Activated naive CD4-positive, alpha-beta T cell treated with anti-CD3 and anti-CD28 coated beads, Interleukin-2, amount 10 ng/mL, durations not matched to agents 7 days and 5 days (primary cell): ENCODE results near the gene AASS.
"Not testable (repeated sequence)": the region's sequence is repeated elsewhere in the genome, so short reads cannot be mapped to it uniquely, and the experiment has no call there.

Source experiments
- CTCF ChIA-PET: fragments of 350-600 bp; sonication (Branson Sonifier 250); formaldehyde crosslinking; loops from one replicate; lab custom pipeline; 2021; ENCODE audit warnings: antibody characterized with exemption; lab: Charles Lee
- DNase-seq: peaks from one replicate; pipeline ENCODE4 v3.0.0-alpha.2; 2020
- H3K27ac Mint-ChIP-seq: one replicate; pipeline ENCODE4 v1.8.0; 2021; ENCODE audit warnings: mild to moderate bottlenecking, moderate library complexity, mixed read lengths
- H3K27me3 Mint-ChIP-seq: one replicate; pipeline ENCODE4 v1.8.0; 2021; ENCODE audit warnings: mild to moderate bottlenecking, mixed read lengths
- H3K36me3 Mint-ChIP-seq: one replicate; pipeline ENCODE4 v1.8.0; 2021; ENCODE audit warnings: mixed read lengths
- H3K4me1 Mint-ChIP-seq: one replicate; pipeline ENCODE4 v1.8.0; 2021; ENCODE audit warnings: mixed read lengths
- H3K4me3 Mint-ChIP-seq: one replicate; pipeline ENCODE4 v1.8.0; 2021; ENCODE audit warnings: mild to moderate bottlenecking, moderate library complexity, mixed read lengths
- H3K9me3 Mint-ChIP-seq: one replicate; pipeline ENCODE4 v1.8.0; 2021; ENCODE audit warnings: mixed read lengths

AASS gene

GRCh38 chr7:122137251-122138077 lies 6.6 kb downstream of the AASS start:
- Mint-ChIP-seq H3K9me3 (no peaks in the 10 kb centered on the region), H3K4me1 (peaks cover 5% of the 10 kb centered on the region), H3K27ac (no peak overlapping the region), H3K27me3 (no peaks in the 10 kb centered on the region), H3K36me3 (no peaks in the 10 kb centered on the region), H3K4me3 (no peak overlapping the region)
- CTCF ChIA-PET: no interaction called here
- DNase-seq: no peak

DNA sequence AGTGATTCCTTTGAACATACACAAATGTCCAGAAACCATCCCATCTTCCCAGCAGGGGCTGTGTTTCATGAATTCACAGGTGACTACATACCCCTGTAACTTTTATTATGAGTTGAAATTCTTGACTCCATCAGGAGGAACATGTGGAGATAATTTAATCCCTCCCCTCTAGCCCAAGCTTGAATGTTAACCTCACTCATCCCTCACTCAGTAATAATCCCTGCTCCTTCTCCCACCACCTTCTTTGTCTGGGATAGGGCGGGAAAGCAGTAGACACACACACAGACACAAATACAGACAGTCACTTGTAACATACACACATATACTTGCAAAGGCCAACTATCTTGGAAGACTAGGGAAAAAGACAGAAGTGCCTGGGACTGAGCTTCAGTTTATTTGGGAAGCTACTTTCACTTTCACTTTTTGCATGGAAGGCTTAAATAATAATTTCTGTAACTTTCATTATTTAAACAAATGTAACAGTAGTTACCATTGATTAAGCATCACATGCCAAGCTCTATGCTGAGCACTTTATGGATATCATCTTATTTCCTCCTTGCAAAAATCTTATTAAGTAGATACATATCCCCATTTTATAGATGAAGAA lies 7.3 kb downstream of the AASS start:
- H3K36me3 Mint-ChIP-seq: no peaks in the 10 kb centered on the region
- CTCF ChIA-PET: no interaction called here
- H3K27me3 Mint-ChIP-seq: no peaks in the 10 kb centered on the region
- no peak for DNase-seq
- H3K9me3 Mint-ChIP-seq: no peaks in the 10 kb centered on the region
- no peak overlapping the region for H3K4me3 Mint-ChIP-seq
- H3K27ac Mint-ChIP-seq: no peak overlapping the region
- H3K4me1 Mint-ChIP-seq: peaks cover 5% of the 10 kb centered on the region

- H3K27me3 Mint-ChIP-seq: no peaks in the 10 kb centered on the region
- no peaks in the 10 kb centered on the region for H3K36me3 Mint-ChIP-seq
- CTCF ChIA-PET: no interaction called here
- no peak for DNase-seq
- no peaks in the 10 kb centered on the region for H3K9me3 Mint-ChIP-seq
- H3K27ac Mint-ChIP-seq: no peak overlapping the region
- H3K4me3 Mint-ChIP-seq: no peak overlapping the region
- peaks cover 5% of the 10 kb centered on the region for H3K4me1 Mint-ChIP-seq
These were observed 8.0 kb downstream of the AASS start for GRCh38 chr7:122136078-122136477.

DNA sequence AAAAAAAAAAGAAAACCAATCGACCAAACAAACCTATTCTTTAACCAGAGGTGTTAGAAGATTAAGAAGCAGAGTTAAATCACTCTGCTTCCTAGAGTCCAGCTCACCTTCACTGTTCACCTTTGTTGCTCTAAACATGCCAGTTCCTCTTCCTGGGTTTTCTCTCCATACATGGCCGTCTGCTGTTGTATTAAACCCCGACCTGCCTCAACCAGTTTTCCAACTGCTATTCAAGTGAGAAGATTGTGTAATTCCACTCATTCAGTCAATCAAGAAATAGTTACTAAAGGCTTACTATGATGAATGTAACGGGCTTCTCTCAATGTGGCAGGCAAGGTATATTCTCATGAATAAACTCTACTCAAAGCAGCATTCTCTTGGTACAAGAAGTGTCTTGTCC lies 8.8 kb downstream of the AASS start:
- H3K4me1 Mint-ChIP-seq: peaks cover 5% of the 10 kb centered on the region
- no peaks in the 10 kb centered on the region for H3K36me3 Mint-ChIP-seq
- no peak overlapping the region for H3K27ac Mint-ChIP-seq
- no peak for DNase-seq
- H3K4me3 Mint-ChIP-seq: no peak overlapping the region
- CTCF ChIA-PET: no interaction called here
- H3K9me3 Mint-ChIP-seq: no peaks in the 10 kb centered on the region
- no peaks in the 10 kb centered on the region for H3K27me3 Mint-ChIP-seq

GRCh38 chr7:122134793-122135192 lies 9.3 kb downstream of the AASS start:
- H3K4me1 Mint-ChIP-seq, DNase-seq, H3K27me3 Mint-ChIP-seq, H3K9me3 Mint-ChIP-seq, CTCF ChIA-PET, H3K36me3 Mint-ChIP-seq, H3K4me3 Mint-ChIP-seq, H3K27ac Mint-ChIP-seq: not testable (repeated sequence)

DNA sequence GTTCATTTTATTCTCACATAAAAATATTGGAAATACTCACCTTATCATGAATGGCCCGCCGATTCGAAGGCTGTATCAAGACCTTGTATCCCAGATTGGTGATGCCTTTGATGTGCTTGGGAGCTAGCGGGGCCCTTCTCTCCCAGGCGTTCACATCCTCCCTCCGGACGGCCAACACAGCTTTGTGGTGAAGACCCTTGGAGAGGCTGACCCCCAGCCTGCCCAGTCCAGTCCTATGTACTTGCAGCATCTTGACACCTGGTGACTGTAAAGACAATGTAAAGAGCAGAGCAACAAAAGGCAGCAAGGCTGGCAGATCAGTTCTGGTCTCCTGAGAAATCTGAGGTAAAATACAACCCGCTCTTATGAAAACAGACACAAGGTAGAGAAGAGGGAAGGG lies 10.6 kb downstream of the AASS start:
- CTCF ChIA-PET: no interaction called here
- Mint-ChIP-seq H3K27ac (no peak overlapping the region), H3K9me3 (no peaks in the 10 kb centered on the region), H3K27me3 (no peaks in the 10 kb centered on the region), H3K4me3 (no peak overlapping the region), H3K36me3 (no peaks in the 10 kb centered on the region), H3K4me1 (peaks cover 5% of the 10 kb centered on the region)
- no peak for DNase-seq

DNA sequence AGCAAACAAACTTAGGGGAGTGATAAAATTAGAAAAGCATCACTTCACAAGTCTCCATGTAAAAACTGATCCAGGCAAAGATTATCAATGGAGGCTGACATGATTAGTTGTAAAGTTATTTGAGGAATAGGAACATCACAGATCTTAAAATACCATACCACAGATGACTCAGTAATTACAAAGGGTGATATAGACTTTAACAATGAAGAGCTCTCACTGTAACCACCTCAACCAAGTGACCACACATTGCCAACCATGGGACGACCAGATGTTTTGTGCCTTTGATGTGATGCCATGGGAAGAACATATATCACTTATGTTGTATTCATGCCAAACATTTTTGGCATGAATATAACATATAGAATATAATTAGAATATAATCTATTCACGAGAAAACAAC lies 11.7 kb downstream of the AASS start:
- Mint-ChIP-seq H3K4me3 (no peak overlapping the region), H3K36me3 (no peaks in the 10 kb centered on the region), H3K4me1 (peaks cover 3% of the 10 kb centered on the region), H3K27ac (no peak overlapping the region), H3K9me3 (no peaks in the 10 kb centered on the region), H3K27me3 (no peaks in the 10 kb centered on the region)
- no peak for DNase-seq
- CTCF ChIA-PET: no interaction called here

DNA sequence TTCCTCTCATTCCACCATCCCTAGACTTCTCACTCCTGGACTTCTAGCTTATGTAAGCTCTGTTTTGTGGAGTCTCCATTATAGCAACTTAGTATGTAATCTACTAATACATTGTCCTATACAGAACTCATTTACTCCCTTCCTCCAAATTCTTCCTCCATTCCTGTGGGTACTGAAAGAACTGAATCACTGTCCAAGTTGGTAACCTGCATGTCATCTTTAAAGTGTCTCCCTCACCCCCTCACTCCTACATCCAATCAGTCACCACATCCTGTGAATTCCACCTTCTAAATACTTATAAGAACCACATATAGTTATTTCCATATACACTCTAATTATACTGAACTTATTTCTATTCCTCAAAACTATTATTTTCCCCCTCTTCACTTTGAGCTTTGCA lies 20.3 kb downstream of the AASS start:
- Mint-ChIP-seq H3K36me3 (no peaks in the 10 kb centered on the region), H3K27ac (no peak overlapping the region), H3K27me3 (no peaks in the 10 kb centered on the region), H3K9me3 (no peaks in the 10 kb centered on the region), H3K4me1 (no peaks in the 10 kb centered on the region), H3K4me3 (no peak overlapping the region)
- CTCF ChIA-PET: no interaction called here
- DNase-seq: no peak

GRCh38 chr7:122118757-122119156 lies 25.3 kb downstream of the AASS start:
- no peaks in the 10 kb centered on the region for H3K4me1 Mint-ChIP-seq
- CTCF ChIA-PET: no interaction called here
- no peaks in the 10 kb centered on the region for H3K36me3 Mint-ChIP-seq
- no peaks in the 10 kb centered on the region for H3K27me3 Mint-ChIP-seq
- H3K9me3 Mint-ChIP-seq: no peaks in the 10 kb centered on the region
- H3K27ac Mint-ChIP-seq: no peak overlapping the region
- DNase-seq: no peak
- H3K4me3 Mint-ChIP-seq: no peak overlapping the region

- H3K4me3 Mint-ChIP-seq: no peak overlapping the region
- no peaks in the 10 kb centered on the region for H3K27me3 Mint-ChIP-seq
- CTCF ChIA-PET: interaction anchor here (1.1 kb wide), 1 partner anchor 10 kb away, joined by 5 read pairs; no protein-coding TSS in a partner anchor
- H3K9me3 Mint-ChIP-seq: peaks cover 16% of the 10 kb centered on the region
- no peaks in the 10 kb centered on the region for H3K36me3 Mint-ChIP-seq
- no peaks in the 10 kb centered on the region for H3K4me1 Mint-ChIP-seq
- H3K27ac Mint-ChIP-seq: no peak overlapping the region
- no peak for DNase-seq
These were observed 41.0 kb downstream of the AASS start for GRCh38 chr7:122103064-122103463.

GRCh38 chr7:122100021-122100420 lies 44.0 kb downstream of the AASS start:
- Mint-ChIP-seq H3K36me3 (no peaks in the 10 kb centered on the region), H3K27ac (no peak overlapping the region), H3K9me3 (peaks cover 14% of the 10 kb centered on the region), H3K27me3 (no peaks in the 10 kb centered on the region), H3K4me1 (no peaks in the 10 kb centered on the region), H3K4me3 (no peak overlapping the region)
- DNase-seq: no peak
- CTCF ChIA-PET: no interaction called here

DNA sequence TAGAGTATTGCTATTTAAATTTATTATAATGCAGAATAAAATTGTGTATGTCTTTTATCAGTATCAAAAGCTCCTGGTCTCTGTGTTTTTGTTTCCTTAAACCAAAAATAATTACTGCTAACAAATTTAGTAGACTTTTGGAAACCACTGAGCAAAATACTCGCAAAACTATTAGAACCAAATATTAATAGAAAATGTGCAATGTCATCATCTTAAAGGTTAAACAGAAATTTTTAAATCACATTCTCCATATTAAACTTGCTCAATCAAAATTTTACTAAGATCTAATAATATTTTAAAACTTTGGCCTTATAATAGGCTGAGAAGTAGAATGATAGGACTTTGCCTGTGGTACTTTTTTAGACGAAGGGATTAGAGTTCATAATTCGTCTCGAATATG lies 48.4 kb downstream of the AASS start:
- no peak overlapping the region for H3K4me3 Mint-ChIP-seq
- H3K27me3 Mint-ChIP-seq: no peaks in the 10 kb centered on the region
- no peak overlapping the region for H3K27ac Mint-ChIP-seq
- no peaks in the 10 kb centered on the region for H3K9me3 Mint-ChIP-seq
- no peaks in the 10 kb centered on the region for H3K36me3 Mint-ChIP-seq
- no peaks in the 10 kb centered on the region for H3K4me1 Mint-ChIP-seq
- CTCF ChIA-PET: no interaction called here
- DNase-seq: no peak

GRCh38 chr7:122094549-122094948 lies 49.5 kb downstream of the AASS start:
- Mint-ChIP-seq H3K36me3 (no peaks in the 10 kb centered on the region), H3K9me3 (no peaks in the 10 kb centered on the region), H3K4me1 (no peaks in the 10 kb centered on the region), H3K27me3 (no peaks in the 10 kb centered on the region), H3K27ac (no peak overlapping the region), H3K4me3 (no peak overlapping the region)
- CTCF ChIA-PET: interaction anchor here (0.8 to 1.0 kb wide), 3 partner anchors 8 to 432 kb away, joined by 3 to 4 read pairs (median 3); no protein-coding TSS in a partner anchor
- DNase-seq: no peak

DNA sequence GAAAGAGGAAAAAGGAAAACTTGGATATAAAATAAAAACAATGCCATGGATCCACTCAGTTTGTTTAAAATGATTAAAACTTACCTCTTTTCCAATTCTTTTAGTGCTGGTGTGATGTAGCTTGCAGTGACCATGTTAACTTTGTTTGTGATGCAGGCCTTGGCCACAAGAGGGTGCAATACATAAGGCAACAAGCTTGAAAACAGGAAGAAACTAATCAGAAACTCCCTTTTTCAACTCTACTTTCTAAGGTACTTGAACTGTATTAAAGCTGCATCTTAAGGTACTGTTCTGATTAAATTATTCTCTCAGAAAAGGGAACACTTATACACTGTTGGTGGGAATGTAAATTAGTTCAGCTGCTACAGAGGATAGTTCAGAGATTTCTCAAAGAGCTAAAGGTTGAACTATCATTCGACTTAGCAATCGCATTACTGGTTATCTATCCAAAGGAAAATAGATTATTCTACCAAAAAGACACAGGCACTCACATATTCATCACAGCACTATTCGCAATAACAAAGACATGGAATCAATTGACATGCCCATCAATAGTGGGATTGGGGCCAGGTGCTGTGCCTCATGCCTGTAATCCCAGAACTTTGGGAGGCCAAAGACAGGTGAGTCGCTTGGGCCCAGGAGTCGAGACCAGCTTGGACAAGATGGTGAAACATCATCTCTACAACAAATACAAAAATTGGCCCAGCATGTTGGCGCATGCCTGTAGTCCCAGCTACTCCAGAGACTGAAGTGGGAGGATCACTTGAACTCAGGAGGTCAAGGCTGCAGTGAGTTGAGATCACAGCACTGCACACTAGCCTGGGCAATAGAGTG lies 50.9 kb downstream of the AASS start:
- H3K36me3 Mint-ChIP-seq: no peaks in the 10 kb centered on the region
- H3K4me3 Mint-ChIP-seq: no peak overlapping the region
- no peaks in the 10 kb centered on the region for H3K9me3 Mint-ChIP-seq
- no peaks in the 10 kb centered on the region for H3K4me1 Mint-ChIP-seq
- CTCF ChIA-PET: interaction anchor here (0.6 to 1.3 kb wide), 6 partner anchors 10 to 440 kb away, joined by 3 to 8 read pairs (median 4); no protein-coding TSS in a partner anchor
- peak; percentile 67 for DNase-seq
- no peak overlapping the region for H3K27ac Mint-ChIP-seq
- no peaks in the 10 kb centered on the region for H3K27me3 Mint-ChIP-seq
